ENCODE measurements around the gene TRPC6.
"Not testable (repeated sequence)": the region's sequence is repeated elsewhere in the genome, so short reads cannot be mapped to it uniquely, and the experiment has no call there.

TRPC6 gene

DNA sequence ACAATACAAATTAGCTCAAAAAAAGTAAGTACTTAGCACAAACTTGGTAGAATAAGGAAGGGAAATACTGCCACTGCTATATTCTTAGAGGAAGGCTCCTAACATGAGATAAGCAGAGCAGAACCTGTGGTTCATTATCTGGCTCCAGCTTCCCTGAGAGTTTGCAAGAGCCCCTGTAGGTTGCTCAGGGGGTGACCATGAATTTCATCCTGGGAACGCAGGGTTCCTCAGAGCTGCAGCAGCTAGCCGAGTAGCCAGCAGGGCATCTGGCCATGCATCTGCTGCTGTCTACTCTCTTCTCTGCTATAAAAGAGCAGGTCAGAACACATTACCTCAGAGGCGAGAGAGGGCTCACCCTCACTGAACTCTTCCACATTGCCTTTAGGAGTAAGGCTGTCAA is 67.3 kb downstream of the TRPC6 start:
- DNase-seq: no peak

DNA sequence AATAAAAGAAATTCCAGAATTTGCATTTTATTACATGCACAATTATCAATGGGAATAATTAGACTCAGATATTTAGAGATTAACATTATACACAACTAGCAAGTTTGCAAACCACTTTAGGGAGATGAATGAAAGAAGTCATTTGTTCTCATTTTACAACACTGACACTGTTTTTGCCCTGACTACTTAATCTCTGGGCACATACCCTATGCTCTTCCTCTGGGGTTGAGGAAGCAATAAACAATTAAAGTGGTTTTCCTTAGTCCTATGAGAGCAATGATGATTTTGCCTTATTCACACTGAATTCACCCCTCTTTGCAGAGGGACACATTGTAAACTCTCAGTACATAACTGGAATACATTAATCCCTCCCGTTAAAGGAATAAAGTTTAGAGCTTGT is 72.7 kb downstream of the TRPC6 start:
- DNase-seq: no peak

DNA sequence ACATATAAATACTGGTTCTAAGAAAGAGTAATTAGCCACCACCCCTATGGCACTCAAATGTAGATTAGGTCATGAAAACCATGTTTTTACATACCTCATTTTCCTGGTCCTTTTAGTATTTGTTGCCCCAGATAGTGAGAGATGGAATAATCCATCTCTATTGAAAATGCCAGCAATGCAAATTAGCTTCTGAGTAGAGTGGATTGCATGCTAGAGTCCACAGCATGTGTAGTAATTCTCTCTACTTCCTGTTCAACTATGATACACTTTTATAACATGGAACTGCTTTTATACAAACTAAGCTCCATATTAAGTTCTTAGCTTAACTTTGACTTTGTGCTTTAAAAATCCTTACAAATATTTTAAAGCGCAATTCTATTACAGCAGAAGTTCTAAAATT is 73.2 kb downstream of the TRPC6 start:
- no peak for DNase-seq

DNA sequence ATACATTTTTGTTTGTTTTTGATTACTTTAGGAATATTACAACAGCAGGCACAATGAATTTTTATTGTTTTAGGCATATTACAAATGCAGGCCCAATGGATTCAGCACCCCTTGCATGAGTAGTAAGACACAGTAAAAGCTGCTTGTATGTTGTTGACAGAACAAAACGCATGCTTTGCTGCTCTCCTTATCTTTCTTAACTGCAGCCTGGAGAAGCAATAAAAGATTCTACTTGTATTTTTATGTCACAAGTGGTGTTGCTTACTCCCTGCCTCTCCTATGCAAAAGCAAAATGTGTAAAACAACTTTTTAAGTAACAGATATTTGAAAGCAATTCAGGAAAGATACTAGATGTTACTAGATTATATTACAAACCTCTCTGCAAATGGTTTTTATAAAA is 73.9 kb downstream of the TRPC6 start:
- DNase-seq: no peak

DNA sequence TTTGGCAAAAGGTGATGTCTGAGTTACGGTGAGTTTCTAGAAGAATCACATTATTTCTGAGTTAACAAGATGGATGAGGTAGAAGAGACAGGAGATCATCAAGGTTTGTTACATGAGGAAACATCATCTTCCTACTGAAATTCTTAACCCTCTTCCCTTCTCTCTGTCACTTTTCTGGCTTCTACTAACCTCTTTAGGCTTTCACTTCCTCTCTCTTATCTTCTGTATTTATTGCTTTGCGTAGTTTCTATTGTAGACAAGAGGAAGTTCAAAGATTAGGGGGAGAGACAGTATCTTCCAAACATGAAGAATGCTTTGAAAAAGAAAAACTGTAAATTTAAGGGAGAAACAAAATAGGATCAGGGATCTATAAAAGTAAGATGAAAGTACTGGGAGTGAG is 75.4 kb downstream of the TRPC6 start:
- DNase-seq: no peak

DNA sequence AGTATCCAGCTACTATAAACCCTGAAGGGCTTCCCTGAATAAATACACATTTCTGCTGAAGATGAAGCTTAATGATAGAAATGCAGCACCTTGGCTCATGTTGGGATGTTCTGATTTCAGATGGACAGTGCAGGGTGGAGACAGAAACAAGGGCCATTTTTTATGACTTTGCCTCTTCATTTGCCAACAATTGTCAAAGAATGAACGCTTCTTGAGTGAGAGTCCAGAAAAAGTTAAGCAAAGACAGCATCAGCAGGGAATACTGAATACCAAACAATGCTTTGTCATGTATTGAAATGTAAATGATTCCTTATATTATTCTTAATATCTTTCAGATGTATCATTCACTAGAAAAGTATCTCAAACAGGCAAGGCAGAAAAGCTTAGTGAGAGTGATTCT is 84.9 kb downstream of the TRPC6 start:
- DNase-seq: no peak

DNA sequence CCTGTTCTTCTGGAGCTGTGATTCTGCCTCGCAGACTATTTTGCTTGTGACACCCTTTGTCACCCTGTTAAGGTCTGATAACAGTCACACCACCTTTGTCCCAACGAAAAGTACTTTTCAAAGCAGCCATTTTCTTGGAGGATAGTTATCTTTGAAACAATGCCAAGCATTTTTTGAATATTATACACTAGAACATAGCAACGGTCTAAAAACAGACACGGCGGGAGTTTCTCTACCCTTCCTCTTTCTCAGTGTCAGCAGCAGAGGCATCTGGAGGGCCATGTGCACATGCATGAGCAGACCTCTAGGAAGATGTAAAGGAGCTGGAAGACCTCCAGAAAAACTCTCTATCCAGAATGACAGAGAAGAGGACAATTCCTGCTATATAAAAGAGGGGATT is 86.5 kb downstream of the TRPC6 start:
- DNase-seq: no peak

DNA sequence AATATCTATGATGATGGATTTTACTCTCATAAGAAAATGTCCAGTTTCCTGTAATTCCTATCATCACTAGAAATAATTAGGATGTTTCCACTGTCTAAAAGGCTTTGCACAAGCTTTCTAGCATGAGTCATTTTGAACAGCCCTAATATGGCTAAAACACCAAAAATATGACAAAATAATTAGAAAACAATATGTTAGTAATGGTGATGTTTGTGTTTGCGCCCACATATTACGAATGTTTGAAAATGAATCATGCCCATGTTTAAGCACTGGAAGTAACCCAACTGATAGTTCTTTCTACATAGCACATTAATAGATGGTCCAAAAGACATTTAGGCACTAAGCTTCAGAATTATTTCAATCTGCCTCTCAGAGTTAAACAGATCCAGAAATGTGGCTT is 96.0 kb downstream of the TRPC6 start:
- DNase-seq: no peak

DNA sequence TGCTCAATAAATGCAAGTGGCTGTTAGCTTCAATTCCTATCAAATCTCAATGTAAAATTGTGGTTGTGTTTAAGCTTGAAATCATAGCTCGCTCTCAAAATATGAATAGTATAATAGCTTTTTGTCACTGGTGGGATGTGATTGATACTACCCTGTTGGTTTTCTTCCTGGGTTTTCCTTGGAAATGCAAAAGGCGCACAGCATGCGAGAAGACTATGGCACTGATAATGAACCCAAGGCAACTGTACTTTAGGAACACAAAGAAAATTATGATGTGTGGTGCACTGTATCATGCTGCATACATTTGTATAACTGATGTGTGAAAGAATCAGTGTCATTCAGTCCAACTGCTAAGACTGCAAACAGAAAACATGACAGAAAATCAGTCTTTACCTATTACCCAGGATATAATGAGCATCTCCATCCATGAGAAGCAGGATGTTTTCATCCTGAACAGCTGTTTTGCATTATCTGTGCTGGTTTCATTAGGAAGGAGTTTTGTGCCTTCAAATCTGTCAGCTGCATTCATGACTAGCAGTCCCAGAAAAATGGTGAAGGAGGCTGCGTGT is 101.2 kb downstream of the TRPC6 start:
- no peak for DNase-seq

DNA sequence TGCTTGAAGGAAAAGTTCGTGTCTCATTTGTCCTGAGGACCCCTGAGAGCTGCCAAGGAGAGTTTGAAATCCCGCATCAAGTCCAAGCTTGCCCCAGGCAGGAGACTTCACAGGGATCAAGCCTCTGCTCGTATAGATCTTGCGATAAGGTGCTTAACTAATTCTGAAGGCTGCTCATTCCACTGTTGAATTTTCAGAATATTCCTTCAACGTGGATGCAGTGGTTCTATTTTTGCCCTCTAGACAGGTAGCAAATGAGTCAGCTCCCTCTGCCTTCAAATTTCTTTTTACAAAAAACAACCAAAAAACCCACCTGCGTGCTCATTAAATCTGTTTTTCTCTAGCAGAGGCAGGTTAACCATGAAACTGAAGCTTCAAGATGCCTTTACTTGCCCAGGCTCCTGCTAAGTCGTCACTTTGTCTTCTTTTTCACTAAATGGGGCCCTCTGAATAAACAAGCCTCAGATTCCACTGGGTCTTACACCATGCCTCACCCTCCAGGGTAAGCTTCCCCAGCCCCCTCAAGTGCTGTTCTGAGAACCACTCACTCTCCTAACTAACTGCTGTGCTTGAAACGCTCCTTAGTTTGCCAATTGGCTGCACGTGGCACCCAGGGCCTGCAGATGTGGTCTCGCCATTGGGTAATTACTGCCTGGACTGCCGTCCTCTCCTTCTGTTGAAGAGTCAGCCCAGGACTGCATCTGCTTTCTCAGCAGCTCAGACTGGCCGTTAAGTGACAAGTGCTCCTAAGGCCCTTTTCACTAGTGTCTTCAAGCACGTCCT is 105.0 kb downstream of the TRPC6 start:
- no peak for DNase-seq

DNA sequence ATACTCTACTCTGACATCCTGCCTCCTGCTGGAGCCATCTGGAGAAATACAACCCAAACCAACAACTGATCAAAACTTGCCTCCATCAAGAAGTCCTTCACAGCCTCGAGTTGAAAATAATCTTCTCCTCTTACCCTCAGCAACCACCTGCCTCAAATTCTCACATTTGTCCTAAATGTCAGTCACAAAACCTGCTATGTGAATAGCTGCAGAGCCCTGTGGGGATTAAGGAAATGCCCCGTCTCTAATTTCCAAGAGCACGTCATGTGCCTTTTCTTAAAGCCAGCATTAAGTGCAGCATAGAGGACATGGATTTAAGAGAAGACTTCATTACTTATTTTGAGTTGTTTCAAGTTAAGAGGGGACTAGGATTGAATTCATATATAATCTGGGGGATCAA is 105.9 kb downstream of the TRPC6 start:
- no peak for DNase-seq

DNA sequence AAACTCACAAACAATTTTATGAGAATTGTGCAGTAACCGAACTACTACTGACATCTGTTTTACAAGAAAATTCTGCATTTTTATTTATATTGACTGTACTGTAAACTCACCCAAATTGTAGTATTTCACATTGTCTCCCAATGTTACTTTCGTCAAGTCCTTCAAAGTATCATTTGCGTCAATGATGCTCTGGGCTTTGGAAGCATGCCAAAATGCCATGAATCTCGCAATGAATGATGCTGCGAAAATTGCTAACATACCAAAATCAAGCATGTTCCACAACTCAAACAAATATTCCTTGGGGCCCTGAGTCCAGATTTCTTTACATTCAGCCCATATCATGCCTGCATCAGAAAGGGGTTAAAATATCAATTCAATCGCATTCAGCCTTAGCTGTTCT is 107.6 kb downstream of the TRPC6 start:
- DNase-seq: no peak

DNA sequence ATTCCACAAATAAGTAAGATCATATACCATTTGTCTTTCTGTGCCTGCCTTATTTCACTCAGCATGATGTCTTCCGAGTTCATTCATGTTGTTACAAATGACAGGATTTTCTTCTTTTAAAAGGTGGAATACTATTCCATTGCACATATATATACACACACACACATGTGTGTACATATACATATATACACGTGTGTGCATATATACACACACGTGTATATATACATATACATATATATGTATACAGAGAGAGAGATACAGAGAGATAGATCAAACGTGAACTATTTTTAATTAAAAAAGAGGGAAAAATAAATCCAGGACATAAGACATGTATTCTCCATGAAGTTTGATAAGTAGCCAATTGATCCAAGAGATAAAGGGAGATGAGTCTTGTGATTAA is 108.1 kb downstream of the TRPC6 start:
- no peak for DNase-seq

DNA sequence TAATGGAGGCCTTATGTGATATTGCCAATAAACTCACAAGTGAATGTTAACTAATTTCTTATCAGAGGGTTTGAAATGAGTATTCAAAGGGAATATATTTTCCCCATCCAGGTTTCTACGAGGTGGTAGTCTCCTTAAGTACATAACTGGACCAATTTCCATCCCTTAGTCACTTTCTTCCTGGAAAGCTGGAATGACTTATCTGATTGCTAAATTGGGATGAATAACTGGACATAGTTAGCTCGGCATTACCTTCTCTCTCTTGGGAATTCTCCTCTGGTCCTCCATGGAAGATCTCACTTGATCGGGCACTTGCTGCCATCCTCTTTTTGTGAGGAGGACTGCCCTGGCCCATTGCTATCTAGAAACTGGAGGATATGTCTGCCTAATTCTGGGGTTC is 109.1 kb downstream of the TRPC6 start:
- no peak for DNase-seq

DNA sequence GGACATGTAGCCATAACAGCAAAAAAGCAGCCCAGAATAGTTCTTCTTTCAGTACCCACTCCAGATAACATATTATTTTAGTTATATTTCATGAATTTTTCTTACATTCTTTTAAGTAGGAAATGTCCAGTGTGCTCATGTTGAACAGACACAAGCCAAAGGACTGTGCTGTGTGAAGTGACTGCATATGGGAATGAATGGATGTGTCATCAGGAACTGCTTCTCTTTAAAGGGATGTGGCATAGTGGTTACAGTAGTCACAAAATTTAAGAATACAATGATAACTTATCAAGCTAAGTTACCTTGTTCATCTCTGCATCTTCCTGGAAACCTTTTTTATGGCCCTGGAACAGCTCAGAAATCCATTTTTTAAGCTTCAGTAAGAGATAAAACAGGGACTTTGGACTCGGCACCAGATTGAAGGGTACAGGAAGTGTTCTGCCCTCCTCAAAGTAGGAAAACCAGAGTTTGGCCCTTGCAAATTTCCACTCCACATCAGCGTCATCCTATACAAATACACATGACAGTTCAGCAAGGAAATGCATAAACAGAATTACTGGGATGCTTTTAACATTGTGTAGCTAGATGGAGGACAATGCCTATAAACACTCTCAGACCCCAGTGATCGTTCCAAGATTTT is 112.8 kb downstream of the TRPC6 start:
- no peak for DNase-seq

DNA sequence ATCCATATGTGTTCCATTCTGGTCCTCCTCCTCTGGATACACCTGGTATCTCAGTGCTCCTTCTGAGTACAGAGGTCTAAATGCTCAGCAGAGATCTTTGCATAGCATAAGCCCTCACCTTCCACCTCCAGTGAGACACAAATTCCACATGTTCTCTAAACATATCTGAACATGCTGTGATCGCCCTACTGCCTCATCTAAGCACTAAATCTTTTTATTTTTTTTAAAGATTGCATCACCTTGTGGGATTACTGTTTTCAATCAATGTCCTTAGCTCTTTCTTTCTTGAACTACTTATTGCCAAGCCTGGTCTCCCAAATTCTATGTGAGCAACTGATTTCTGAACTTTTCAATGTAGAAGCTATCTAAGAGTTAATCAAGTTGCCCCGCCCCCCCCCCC is 113.4 kb downstream of the TRPC6 start:
- no peak for DNase-seq

DNA sequence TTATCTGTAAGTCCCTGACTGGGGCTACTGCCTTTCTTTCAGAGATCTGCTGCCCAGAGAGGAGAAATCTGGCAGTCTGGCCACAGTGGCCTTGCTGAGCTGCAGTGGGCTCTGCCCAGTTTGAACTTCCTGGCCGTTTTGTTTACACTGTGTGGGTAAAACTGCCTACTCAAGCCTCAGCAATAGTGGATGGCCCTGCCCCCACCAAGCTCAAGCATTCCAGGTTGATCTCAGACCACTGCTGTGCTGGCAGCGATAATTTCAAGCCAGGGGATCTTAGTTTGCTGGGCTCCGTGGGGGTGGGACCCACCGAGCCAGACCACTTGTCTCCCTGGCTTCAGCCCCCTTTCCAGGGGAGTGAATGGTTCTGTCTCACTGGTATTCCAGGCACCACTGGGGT is 117.5 kb downstream of the TRPC6 start:
- no peak for DNase-seq

DNA sequence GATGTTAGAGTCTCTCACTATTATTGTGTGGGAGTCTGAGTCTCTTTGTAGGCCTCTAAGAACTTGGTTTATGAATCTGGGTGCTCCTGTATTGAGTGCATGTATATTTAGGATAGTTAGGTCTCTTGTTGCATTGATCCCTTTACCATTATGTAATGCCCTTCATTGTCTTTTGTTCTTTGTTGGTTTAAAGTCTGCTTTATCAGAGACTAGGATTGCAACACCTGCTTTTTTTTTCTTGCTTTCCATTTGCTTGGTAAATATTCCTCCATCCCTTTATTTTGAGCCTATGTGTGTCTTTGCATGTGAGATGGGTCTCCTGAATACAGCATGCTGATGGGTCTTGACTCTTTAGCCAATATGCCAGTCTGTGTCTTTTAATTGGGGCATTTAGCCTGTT is 119.4 kb downstream of the TRPC6 start:
- DNase-seq: not testable (repeated sequence)

DNA sequence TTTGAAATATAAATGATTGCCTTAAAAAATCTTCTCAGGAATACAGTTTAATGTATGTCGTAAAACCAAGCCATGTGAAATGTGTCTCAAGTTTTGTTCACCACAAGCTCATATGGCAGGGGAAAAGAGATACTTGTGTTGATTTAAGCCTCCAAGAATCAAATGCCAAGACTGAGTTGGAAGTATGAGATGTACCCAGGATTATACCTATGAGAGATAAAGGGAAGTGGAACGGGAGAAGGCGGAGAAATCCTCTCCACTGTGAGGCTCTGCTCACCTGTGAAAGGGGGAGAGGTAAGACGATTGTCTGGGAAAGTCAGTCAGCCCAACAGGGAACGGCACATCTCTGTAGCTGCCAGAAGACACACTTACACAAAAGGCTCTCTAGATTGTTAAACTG is 124.8 kb downstream of the TRPC6 start:
- DNase-seq: no peak

DNA sequence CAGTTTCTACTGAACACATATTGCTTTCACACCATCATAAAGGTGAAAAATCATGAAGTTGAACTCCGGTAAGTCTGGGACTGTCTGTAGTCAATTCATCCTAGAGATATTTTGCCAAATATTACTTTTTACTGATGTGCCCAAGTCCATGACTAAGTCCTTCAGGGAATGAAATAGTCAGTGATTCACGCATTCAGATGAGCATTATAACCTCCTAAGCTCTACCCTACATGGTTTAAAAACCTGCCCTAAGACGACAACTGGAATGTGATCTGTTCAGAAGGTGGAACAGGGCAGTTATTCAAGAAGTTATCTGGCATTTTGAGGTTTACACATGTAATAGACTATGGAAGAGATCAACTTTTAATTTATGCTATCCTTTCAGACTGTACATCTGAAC is 125.6 kb downstream of the TRPC6 start:
- no peak for DNase-seq

DNA sequence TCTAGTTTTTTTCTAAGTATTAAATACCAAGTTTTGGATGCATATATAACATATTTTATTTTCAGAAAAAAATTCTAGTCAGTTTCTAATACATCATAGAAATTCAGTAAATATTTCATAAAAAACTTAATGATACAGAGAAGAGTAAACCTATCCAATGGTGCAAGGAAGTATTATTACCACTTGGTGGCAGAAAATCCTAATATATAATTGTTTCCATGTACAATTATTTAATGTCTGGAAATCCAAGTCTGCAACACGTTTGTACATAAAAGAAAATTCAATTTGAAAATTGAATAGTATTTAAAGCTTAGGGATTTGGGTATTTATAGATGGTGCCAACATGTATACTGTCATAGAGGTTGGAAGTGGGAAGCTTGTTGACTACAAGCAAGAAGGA is 127.0 kb downstream of the TRPC6 start:
- no peak for DNase-seq

DNA sequence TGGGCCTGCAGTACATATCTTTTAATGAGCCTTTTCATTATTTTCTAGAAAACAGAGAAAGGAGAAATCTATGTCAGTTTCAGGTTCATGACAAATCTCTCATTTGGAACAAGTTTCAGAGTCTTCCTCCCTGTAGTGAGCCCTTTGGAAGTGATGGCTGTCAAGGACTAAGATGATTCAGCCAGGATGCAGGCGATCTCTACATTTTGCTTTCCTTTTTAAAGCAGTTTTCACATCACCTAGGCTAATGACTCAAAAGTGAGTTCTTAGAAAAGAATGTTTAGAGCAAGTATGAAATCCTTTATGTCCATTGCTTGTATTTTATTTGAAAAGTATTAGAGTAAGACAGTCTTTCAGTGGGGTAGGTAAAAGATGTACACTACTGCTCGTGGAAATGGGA is 130.1 kb downstream of the TRPC6 start:
- DNase-seq: no peak

DNA sequence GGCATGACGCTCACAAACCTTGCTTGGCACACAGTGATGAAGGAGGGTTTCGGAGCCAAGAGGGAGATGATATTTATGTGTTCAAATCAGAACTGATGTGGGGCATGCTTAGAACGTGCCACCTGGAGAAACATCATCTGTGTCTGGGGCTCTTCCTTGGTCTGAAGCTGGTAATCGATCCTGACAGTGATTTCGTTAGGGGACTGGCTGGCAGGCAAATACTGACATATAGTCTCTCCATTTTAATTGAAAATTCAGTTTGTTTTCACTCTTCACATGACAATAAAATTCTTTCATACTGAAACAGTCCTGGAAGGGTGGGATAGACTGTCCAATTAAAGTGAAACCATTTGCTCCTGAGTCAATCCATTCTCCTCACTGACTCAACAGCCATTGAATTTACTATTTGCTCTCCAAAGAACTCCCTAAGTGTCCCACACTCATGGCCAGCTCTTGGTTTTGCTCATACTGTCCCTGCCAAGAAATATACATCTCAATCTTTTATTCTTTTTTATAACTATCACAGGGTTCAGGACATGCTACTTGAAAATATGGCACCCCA is 134.8 kb downstream of the TRPC6 start:
- no peak for DNase-seq

DNA sequence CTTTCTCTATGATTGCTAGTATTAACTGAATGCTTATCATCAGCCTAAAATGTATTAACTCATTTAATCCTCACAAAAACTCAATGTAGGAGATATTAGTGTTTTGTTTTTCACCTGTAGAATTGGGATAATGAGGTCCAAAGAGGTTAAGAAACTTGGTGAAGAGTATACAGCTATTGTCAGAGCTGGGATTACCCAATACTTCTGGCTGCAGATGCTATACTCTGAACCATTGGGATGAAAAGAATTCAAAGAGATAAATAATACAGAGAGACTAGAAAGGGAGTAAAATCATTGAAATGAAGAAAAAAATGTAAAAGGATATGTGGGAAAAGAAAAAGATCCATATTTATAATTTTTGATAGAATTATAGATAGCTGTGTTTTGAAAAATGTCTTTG is 137.1 kb downstream of the TRPC6 start:
- DNase-seq: no peak

Measured in activated effector memory CD4-positive, alpha-beta T cell treated with anti-CD3 and anti-CD28 coated beads, Interleukin-2, amount 50 U/mL, for 16 hours (primary cell).